SU-DHL-6 (cell line): ENCODE measurements around the gene CFAP54.

ENCODE experiments used
- H2AFZ ChIP-seq: fragments of 200-600 bp; sonication (generic); 2 replicates; pipeline ENCODE4 v1.6.1; 2014; ENCODE audit warnings: low read depth, mild to moderate bottlenecking, moderate library complexity, mixed read lengths, antibody characterized with exemption, low read length; ENCODE audit not compliant: severe bottlenecking
- H3F3A ChIP-seq: fragments of 200-600 bp; shearing (Covaris generic); 2 replicates; pipeline ENCODE4 v1.6.0; 2016; ENCODE audit warnings: antibody characterized with exemption, mild to moderate bottlenecking; ENCODE audit not compliant: insufficient read depth
- H3K27ac ChIP-seq: fragments of 200-600 bp; sonication (generic); 2 replicates; pipeline ENCODE4 v1.5.1; 2016; ENCODE audit warnings: low read depth, mild to moderate bottlenecking, low read length, moderate library complexity, mixed read lengths
- H3K27me3 ChIP-seq: fragments of 200-600 bp; sonication (generic), shearing (Covaris generic); 2 replicates; pipeline ENCODE4 v1.6.0; 2014; ENCODE audit warnings: mild to moderate bottlenecking, low read length
- H3K36me3 ChIP-seq: fragments of 200-600 bp; sonication (generic); 2 replicates; pipeline ENCODE4 v1.6.1; 2014; ENCODE audit warnings: mild to moderate bottlenecking, low read length, mixed read lengths
- H3K4me2 ChIP-seq: fragments of 300-600, 200-600 bp; shearing (Covaris generic), sonication (generic); 2 replicates; pipeline ENCODE4 v1.6.0; 2014; ENCODE audit warnings: low read length, low read depth, mild to moderate bottlenecking; ENCODE audit not compliant: poor library complexity, severe bottlenecking
- H3K4me3 ChIP-seq: fragments of 200-600 bp; sonication (generic); 2 replicates; pipeline ENCODE4 v1.5.1; 2014; ENCODE audit warnings: antibody characterized with exemption, low read length, mild to moderate bottlenecking, mixed read lengths; ENCODE audit not compliant: insufficient read depth, poor library complexity, severe bottlenecking
- H3K79me2 ChIP-seq: fragments of 200-600 bp; sonication (generic); 2 replicates; pipeline ENCODE4 v1.6.1; 2014; ENCODE audit warnings: mild to moderate bottlenecking, low read length, moderate library complexity; ENCODE audit not compliant: insufficient read depth
- H3K9ac ChIP-seq: fragments of 200-600 bp; sonication (generic); 2 replicates; pipeline ENCODE4 v1.7.0; 2014; ENCODE audit warnings: mild to moderate bottlenecking, low read length
- H3K9me2 ChIP-seq: fragments of 200-600 bp; sonication (generic); replicated peaks from 2 replicates; pipeline ENCODE4 v1.6.1; 2014; ENCODE audit warnings: low read length; ENCODE audit not compliant: insufficient read depth
- H3K9me3 ChIP-seq: fragments of 200-600 bp; sonication (generic); 2 replicates; pipeline ENCODE4 v1.6.1; 2014; ENCODE audit warnings: low read length, mixed read lengths; ENCODE audit not compliant: insufficient read depth
- H4K20me1 ChIP-seq: fragments of 200-600 bp; sonication (generic); 2 replicates; pipeline ENCODE4 v1.6.1; 2014; ENCODE audit warnings: low read depth, mild to moderate bottlenecking, antibody characterized with exemption, low read length, moderate library complexity, mixed read lengths
- CTCF ChIP-seq: fragments of 200-600 bp; sonication (generic); IDR thresholded peaks from one replicate; pipeline ENCODE4 v1.5.1; 2017; ENCODE audit warnings: antibody characterized with exemption, mild to moderate bottlenecking, low read length, moderate library complexity; ENCODE audit not compliant: insufficient read depth, poor library complexity, severe bottlenecking
- EZH2phosphoT487 ChIP-seq: fragments of 200-600 bp; sonication (generic), shearing (Covaris generic); conservative IDR thresholded peaks from 2 replicates; pipeline ENCODE4 v1.6.1; 2018; ENCODE audit warnings: mild to moderate bottlenecking, antibody characterized with exemption, low read length, moderate library complexity, mixed read lengths

Gene CFAP54

DNA sequence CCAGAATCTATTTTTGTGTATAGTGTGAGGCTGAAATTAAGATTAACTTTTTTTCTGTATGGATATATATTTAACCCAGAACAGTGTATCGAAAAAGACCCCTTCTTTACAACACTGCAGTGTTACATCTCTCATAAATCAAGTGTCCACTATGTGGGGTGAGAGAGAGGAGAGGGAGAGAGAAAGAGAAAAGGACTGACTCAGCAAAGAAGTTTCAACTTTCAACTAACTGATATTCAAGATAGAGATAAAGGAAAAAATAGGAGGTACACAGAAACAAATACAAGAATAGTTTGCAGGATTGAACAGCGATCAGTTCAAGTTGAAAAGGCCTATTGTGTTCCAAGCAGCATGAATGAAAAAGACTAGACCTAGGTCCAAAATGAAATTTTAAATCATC, 291.0 kb downstream of the CFAP54 start:
- H3K4me2 ChIP-seq: no peak overlapping the region
- no peak overlapping the region for H3K4me3 ChIP-seq
- no peaks in the 10 kb centered on the region for H3K9me3 ChIP-seq
- no peak overlapping the region for H3K9ac ChIP-seq
- no peaks in the 10 kb centered on the region for H3K27me3 ChIP-seq
- H3F3A ChIP-seq: no peaks in the 10 kb centered on the region
- no peaks in the 10 kb centered on the region for H3K79me2 ChIP-seq
- no peaks in the 10 kb centered on the region for H3K9me2 ChIP-seq
- TF ChIP-seq CTCF (no peak), EZH2phosphoT487 (no peak)
- H4K20me1 ChIP-seq: no peaks in the 10 kb centered on the region; the same call in 1 of the 2 replicates
- no peaks in the 10 kb centered on the region for H3K36me3 ChIP-seq
- H3K27ac ChIP-seq: no peak overlapping the region
- no peak overlapping the region for H2AFZ ChIP-seq

DNA sequence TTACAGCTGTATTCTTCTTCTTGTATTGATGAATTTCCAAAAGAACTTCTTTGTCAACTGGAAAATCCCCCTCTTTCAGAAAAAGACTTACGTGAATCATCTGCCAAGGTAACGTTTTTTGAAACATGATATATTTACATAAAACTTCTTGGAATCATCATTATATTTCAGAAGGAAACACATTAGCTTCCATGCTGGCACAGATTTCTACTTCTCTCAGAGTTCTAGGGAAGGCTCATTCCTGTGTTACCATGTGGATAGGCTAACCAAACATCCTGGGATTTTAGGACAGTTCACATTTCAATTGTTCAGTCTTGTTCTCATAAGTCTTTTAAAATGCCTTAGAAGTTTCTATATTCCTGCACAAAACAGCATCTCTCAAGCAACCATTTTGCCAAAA, 297.4 kb downstream of the CFAP54 start:
- Histone ChIP-seq H3K9me3 (no peaks in the 10 kb centered on the region), H2AFZ (no peak overlapping the region), H3K79me2 (no peaks in the 10 kb centered on the region), H3K27ac (no peak overlapping the region), H3K4me3 (no peak overlapping the region), H3F3A (no peaks in the 10 kb centered on the region), H3K9ac (no peak overlapping the region), H3K27me3 (no peaks in the 10 kb centered on the region), H3K36me3 (no peaks in the 10 kb centered on the region), H3K9me2 (no peaks in the 10 kb centered on the region), H4K20me1 (no peaks in the 10 kb centered on the region), H3K4me2 (no peak overlapping the region)
- TF ChIP-seq CTCF: no peak

- Histone ChIP-seq H3K27ac (no peak overlapping the region), H3K36me3 (no peaks in the 10 kb centered on the region), H3K4me2 (no peak overlapping the region), H3F3A (no peaks in the 10 kb centered on the region), H4K20me1 (no peaks in the 10 kb centered on the region), H3K27me3 (no peaks in the 10 kb centered on the region), H3K9ac (no peak overlapping the region), H2AFZ (no peak overlapping the region), H3K4me3 (no peak overlapping the region), H3K79me2 (no peaks in the 10 kb centered on the region), H3K9me2 (no peaks in the 10 kb centered on the region), H3K9me3 (0 out of 2 replicates have a peak, but pooled peaks cover 3% of the 10 kb centered on the region)
- TF ChIP-seq CTCF (no peak), EZH2phosphoT487 (no peak)
Measured at GRCh38 chr12:96803969-96804368, 314.6 kb downstream of the CFAP54 start.
